ENCODE measurements around the gene MRPL36. TPM values are rescaled to one million over a fixed set of nuclear protein-coding genes. Genes with fewer than 3 reads are reported as not detected.

Gene MRPL36
- total and polyA plus RNA-seq, 9 of the 15 experiments (the other 6 are each of a cell fraction or from before 2014, with no cell fraction given), result 78.3 to 557 (median 124) TPM

DNA sequence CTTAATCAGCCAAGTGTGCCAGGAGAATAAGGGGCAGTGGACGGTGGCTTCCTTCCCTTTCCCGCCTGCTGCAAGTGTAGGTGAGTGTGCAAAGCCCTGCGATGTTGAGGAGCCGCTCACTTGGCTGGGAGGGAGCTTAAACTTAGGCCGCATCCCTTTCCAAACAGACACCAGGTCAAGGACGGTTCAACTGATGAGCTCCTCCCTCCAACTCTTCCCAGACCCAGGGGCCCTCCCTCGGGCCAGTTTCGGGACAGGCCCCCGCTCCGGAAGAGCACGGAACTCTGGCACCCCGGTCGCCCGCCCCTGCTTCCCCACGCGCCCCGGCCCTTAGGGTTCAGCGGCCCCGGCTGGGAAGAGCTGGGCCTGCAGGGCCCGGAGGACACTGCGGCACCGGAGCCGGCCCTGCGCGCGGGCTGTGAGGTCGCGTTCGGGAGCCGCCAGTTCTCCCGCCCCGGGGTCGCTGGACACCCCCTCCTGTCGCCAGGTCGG, 481 bp downstream of the MRPL36 start:
- peaks cover 67% of the 10 kb centered on the region for H3K79me2 ChIP-seq (ENCODE audit: control insufficient read depth, insufficient read depth, low read length)
- H3K27me3 ChIP-seq (ENCODE audit: control insufficient read depth in 2 of 2, insufficient read depth in 2 of 2, low read length in 2 of 2), result no peaks in the 10 kb centered on the region
- peak overlapping the region; percentile 99 for H3K4me3 ChIP-seq
- ATAC-seq (peak; percentile 55), FAIRE-seq (no peak), DNase-seq (ENCODE audit: extremely low read depth in 1 of 4, low spot score in 3 of 4) (peak in 2 of 4 experiments; percentile 49 to 60)
- H3K27ac ChIP-seq (ENCODE audit: extremely low read depth, low read depth, low read length), result peak overlapping the region; percentile 83
- no peaks in the 10 kb centered on the region for H3K9me3 ChIP-seq (replicated peaks; ENCODE audit: control insufficient read depth, insufficient read depth, low read depth, low read length)
- in situ Hi-C loops (cut with MboI), result no loop called here
- CTCF ChIA-PET (ENCODE audit: low intra/inter-chr PET ratio), result no interaction called here
- under 1% methylated on average over 29 of the region's 35 CpGs for WGBS (ENCODE audit: insufficient coverage, low coverage, missing lambda C conversion rate)
- H2AFZ ChIP-seq (ENCODE audit: low read depth, low read length), result peak overlapping the region; percentile 95
- peaks cover 5 to 53% of the 10 kb centered on the region in 2 experiments; a peak in 3 of 5 replicates for H3K4me1 ChIP-seq (replicated peaks in 1 of 2; ENCODE audit: control insufficient read depth in 2 of 2, insufficient read depth in 2 of 2, low read length in 2 of 2)
- no peaks in the 10 kb centered on the region for H3K9me1 ChIP-seq (ENCODE audit: control insufficient read depth, insufficient read depth, low read length)
- 0 out of 2 replicates have a peak, but pooled peaks cover 4% of the 10 kb centered on the region for H4K20me1 ChIP-seq (replicated peaks; ENCODE audit: control insufficient read depth, insufficient read depth, low read length)
- BruUV-seq (replicated peaks), result no TSS peak
- peaks cover 53% of the 10 kb centered on the region for H3K36me3 ChIP-seq (ENCODE audit: control insufficient read depth, insufficient read depth, low read length)
- H3K9ac ChIP-seq (ENCODE audit: insufficient read depth in 1 of 2, low read depth in 2 of 2, low read length in 2 of 2), result peak overlapping the region; percentile 98 to 99
- intact Hi-C loops (cut with micrococcal nuclease), result no loop called here
- POLR2A ChIA-PET, result interaction anchor here (0.6 to 2.2 kb wide), 2 partner anchors 10 to 101 kb away, joined by 3 to 7 read pairs; no protein-coding TSS in a partner anchor
- peak overlapping the region; percentile 95 for H3K4me2 ChIP-seq (ENCODE audit: insufficient read depth, low read length)
- TF ChIP-seq, protein P1, sequence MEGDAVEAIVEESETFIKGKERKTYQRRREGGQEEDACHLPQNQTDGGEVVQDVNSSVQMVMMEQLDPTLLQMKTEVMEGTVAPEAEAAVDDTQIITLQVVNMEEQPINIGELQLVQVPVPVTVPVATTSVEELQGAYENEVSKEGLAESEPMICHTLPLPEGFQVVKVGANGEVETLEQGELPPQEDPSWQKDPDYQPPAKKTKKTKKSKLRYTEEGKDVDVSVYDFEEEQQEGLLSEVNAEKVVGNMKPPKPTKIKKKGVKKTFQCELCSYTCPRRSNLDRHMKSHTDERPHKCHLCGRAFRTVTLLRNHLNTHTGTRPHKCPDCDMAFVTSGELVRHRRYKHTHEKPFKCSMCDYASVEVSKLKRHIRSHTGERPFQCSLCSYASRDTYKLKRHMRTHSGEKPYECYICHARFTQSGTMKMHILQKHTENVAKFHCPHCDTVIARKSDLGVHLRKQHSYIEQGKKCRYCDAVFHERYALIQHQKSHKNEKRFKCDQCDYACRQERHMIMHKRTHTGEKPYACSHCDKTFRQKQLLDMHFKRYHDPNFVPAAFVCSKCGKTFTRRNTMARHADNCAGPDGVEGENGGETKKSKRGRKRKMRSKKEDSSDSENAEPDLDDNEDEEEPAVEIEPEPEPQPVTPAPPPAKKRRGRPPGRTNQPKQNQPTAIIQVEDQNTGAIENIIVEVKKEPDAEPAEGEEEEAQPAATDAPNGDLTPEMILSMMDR (IDR thresholded peaks at IDR 0.05 in 2 of 3, conservative IDR thresholded peaks at IDR 0.05 in 1 of 3; ENCODE audit: insufficient read depth in 2 of 3, low read depth in 1 of 3, low read length in 3 of 3), result peak in 1 of 3 experiments; percentile 26; a peak in 1 of 6 replicates
- TF ChIP-seq SIN3A (IDR thresholded peaks at IDR 0.05; ENCODE audit: borderline replicate concordance in 2 of 2, control insufficient read depth in 1 of 2, low read depth in 2 of 2, low read length in 2 of 2), result peak in 1 of 2 experiments; percentile 26; a peak in 1 of 4 replicates
- TF ChIP-seq ZFX (CRISPR knock-in tag; IDR thresholded peaks at IDR 0.05), result peak; percentile 87; the same call in 1 of the 2 replicates
- peak; percentile 83; the same call in 1 of the 2 replicates for TF ChIP-seq TGIF2 (CRISPR knock-in tag; IDR thresholded peaks at IDR 0.05)
- TF ChIP-seq ZNF431 (CRISPR knock-in tag; IDR thresholded peaks at IDR 0.05), result 0 out of 2 replicates have a peak, but pooled peaks have one; percentile 8
- TF ChIP-seq ZNF561 (CRISPR knock-in tag; conservative IDR thresholded peaks at IDR 0.05), result no peak
- TF ChIP-seq ZEB2 (IDR thresholded peaks at IDR 0.05), result no peak
- TF ChIP-seq, protein P2, sequence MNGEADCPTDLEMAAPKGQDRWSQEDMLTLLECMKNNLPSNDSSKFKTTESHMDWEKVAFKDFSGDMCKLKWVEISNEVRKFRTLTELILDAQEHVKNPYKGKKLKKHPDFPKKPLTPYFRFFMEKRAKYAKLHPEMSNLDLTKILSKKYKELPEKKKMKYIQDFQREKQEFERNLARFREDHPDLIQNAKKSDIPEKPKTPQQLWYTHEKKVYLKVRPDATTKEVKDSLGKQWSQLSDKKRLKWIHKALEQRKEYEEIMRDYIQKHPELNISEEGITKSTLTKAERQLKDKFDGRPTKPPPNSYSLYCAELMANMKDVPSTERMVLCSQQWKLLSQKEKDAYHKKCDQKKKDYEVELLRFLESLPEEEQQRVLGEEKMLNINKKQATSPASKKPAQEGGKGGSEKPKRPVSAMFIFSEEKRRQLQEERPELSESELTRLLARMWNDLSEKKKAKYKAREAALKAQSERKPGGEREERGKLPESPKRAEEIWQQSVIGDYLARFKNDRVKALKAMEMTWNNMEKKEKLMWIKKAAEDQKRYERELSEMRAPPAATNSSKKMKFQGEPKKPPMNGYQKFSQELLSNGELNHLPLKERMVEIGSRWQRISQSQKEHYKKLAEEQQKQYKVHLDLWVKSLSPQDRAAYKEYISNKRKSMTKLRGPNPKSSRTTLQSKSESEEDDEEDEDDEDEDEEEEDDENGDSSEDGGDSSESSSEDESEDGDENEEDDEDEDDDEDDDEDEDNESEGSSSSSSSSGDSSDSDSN (IDR thresholded peaks at IDR 0.05; ENCODE audit: borderline replicate concordance in 1 of 2, low read depth in 2 of 2, low read length in 2 of 2), result peak in 1 of 2 experiments; percentile 21; a peak in 1 of 4 replicates
- 0 out of 2 replicates have a peak, but pooled peaks have one; percentile 31 for TF ChIP-seq ZNF830 (CRISPR knock-in tag; IDR thresholded peaks at IDR 0.05)
- TF ChIP-seq, protein P3, sequence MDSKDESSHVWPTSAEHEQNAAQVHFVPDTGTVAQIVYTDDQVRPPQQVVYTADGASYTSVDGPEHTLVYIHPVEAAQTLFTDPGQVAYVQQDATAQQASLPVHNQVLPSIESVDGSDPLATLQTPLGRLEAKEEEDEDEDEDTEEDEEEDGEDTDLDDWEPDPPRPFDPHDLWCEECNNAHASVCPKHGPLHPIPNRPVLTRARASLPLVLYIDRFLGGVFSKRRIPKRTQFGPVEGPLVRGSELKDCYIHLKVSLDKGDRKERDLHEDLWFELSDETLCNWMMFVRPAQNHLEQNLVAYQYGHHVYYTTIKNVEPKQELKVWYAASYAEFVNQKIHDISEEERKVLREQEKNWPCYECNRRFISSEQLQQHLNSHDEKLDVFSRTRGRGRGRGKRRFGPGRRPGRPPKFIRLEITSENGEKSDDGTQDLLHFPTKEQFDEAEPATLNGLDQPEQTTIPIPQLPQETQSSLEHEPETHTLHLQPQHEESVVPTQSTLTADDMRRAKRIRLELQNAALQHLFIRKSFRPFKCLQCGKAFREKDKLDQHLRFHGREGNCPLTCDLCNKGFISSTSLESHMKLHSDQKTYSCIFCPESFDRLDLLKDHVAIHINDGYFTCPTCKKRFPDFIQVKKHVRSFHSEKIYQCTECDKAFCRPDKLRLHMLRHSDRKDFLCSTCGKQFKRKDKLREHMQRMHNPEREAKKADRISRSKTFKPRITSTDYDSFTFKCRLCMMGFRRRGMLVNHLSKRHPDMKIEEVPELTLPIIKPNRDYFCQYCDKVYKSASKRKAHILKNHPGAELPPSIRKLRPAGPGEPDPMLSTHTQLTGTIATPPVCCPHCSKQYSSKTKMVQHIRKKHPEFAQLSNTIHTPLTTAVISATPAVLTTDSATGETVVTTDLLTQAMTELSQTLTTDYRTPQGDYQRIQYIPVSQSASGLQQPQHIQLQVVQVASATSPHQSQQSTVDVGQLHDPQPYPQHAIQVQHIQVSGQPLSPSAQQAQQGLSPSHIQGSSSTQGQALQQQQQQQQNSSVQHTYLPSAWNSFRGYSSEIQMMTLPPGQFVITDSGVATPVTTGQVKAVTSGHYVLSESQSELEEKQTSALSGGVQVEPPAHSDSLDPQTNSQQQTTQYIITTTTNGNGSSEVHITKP (IDR thresholded peaks at IDR 0.05; ENCODE audit: partially characterized antibody), result peak; percentile 41
- peak in 1 of 2 experiments; percentile 35; a peak in 1 of 4 replicates for TF ChIP-seq HDAC1 (IDR thresholded peaks at IDR 0.05)
- TF ChIP-seq KDM5B (IDR thresholded peaks at IDR 0.05; ENCODE audit: insufficient replicate concordance, low read depth, low read length), result peak; percentile 22
- TF ChIP-seq ZC3H4 (CRISPR knock-in tag; IDR thresholded peaks at IDR 0.05; ENCODE audit: borderline replicate concordance), result 0 out of 2 replicates have a peak, but pooled peaks have one; percentile 76

All from K562 (cell line).